WTC11 (cell line): ENCODE data around the gene TEX54. TPM values are rescaled to one million over a fixed set of nuclear protein-coding genes. Genes with fewer than 3 reads are reported as not detected.

ENCODE experiments used
- ATAC-seq: fragments of 200-7000 bp; cut with Tn5 transposase; 2 replicates; pipeline ENCODE4 v1.10.0; 2021; ENCODE audit warnings: mild to moderate bottlenecking, moderate library complexity
- CTCF ChIA-PET: fragments of 300-600 bp; sonication (Branson Sonifier 250); formaldehyde crosslinking; loops from one replicate; lab custom pipeline; 2021; ENCODE audit warnings: antibody characterized with exemption; lab: Charles Lee
- POLR2A ChIA-PET: fragments of 350-600 bp; sonication (Branson Sonifier 250); formaldehyde crosslinking; loops from one replicate; lab custom pipeline; 2021; ENCODE audit warnings: antibody characterized with exemption; lab: Charles Lee
- DNase-seq: peaks from one replicate; pipeline ENCODE4 v3.0.0; 2021; ENCODE audit warnings: low spot score
- H3K27ac Mint-ChIP-seq: 2 replicates; pipeline ENCODE4 v1.8.0; 2021; ENCODE audit warnings: mixed read lengths
- H3K27me3 Mint-ChIP-seq: 2 replicates; pipeline ENCODE4 v1.8.0; 2021; ENCODE audit warnings: low read depth, mild to moderate bottlenecking, moderate library complexity, mixed read lengths
- H3K36me3 Mint-ChIP-seq: 2 replicates; pipeline ENCODE4 v1.8.0; 2021; ENCODE audit warnings: mixed read lengths
- H3K4me1 Mint-ChIP-seq: 2 replicates; pipeline ENCODE4 v1.8.0; 2022; ENCODE audit warnings: mixed read lengths
- H3K4me3 Mint-ChIP-seq: 2 replicates; pipeline ENCODE4 v1.8.0; 2021; ENCODE audit warnings: mild to moderate bottlenecking, moderate library complexity, mixed read lengths
- H3K9me3 Mint-ChIP-seq: 2 replicates; pipeline ENCODE4 v1.8.0; 2021; ENCODE audit warnings: mixed read lengths
- ATF1 ChIP-seq: sonication (generic); formaldehyde crosslinking; IDR thresholded peaks from 2 replicates; pipeline ENCODE4 v1.8.1; 2023; ENCODE audit warnings: mild to moderate bottlenecking, moderate library complexity, missing genetic modification reagents
- EMX1 ChIP-seq: fragments of 250-450 bp; sonication (Bioruptor Pico); IDR thresholded peaks from 2 replicates; pipeline ENCODE4 v1.8.0; 2021; ENCODE audit warnings: mild to moderate bottlenecking
- IRF2 ChIP-seq: sonication (generic); formaldehyde crosslinking; IDR thresholded peaks from 2 replicates; pipeline ENCODE4 v1.8.0; 2022; ENCODE audit warnings: low read depth, missing genetic modification reagents, borderline replicate concordance
- KAT7 ChIP-seq: sonication (generic); formaldehyde crosslinking; IDR thresholded peaks from 2 replicates; pipeline ENCODE4 v1.8.1; 2023; ENCODE audit warnings: missing genetic modification reagents, mild to moderate bottlenecking, borderline replicate concordance
- PRRX2 ChIP-seq: fragments of 250-450 bp; sonication (Bioruptor Pico); IDR thresholded peaks from 2 replicates; pipeline ENCODE4 v1.8.0; 2021; ENCODE audit warnings: mild to moderate bottlenecking
- ZBTB21 ChIP-seq: sonication (generic); formaldehyde crosslinking; IDR thresholded peaks from 2 replicates; pipeline ENCODE4 v1.8.1; 2023; ENCODE audit warnings: mild to moderate bottlenecking, missing genetic modification reagents, borderline replicate concordance
- ZNF219 ChIP-seq: sonication (generic); formaldehyde crosslinking; IDR thresholded peaks from 2 replicates; pipeline ENCODE4 v1.8.0; 2023; ENCODE audit warnings: missing genetic modification reagents, mild to moderate bottlenecking, borderline replicate concordance
- ZNF423 ChIP-seq: fragments of 250-450 bp; sonication (Bioruptor Pico); IDR thresholded peaks from 2 replicates; pipeline ENCODE4 v2.1.2; 2022; ENCODE audit warnings: mild to moderate bottlenecking, moderate library complexity
- ZNF671 ChIP-seq: fragments of 250-450 bp; sonication (Bioruptor Pico); IDR thresholded peaks from 2 replicates; pipeline ENCODE4 v1.8.0; 2021; ENCODE audit warnings: mild to moderate bottlenecking
- total RNA-seq: library from RNA; stranded (reverse); gene quantifications from 3 replicates; pipeline ENCODE4 v1.2.3, GENCODE V29; 2021
- TF ChIP-seq, protein P1 (sequence below): fragments of 250-450 bp; sonication (Bioruptor Pico); IDR thresholded peaks from 2 replicates; pipeline ENCODE4 v1.9.0; 2021; ENCODE audit warnings: mild to moderate bottlenecking
- TF ChIP-seq, protein P2 (sequence below): sonication (generic); formaldehyde crosslinking; IDR thresholded peaks from 2 replicates; pipeline ENCODE4 v1.8.0; 2022; ENCODE audit warnings: mild to moderate bottlenecking, missing genetic modification reagents
- TF ChIP-seq, protein P3 (sequence below): sonication (generic); formaldehyde crosslinking; conservative IDR thresholded peaks from 2 replicates; pipeline ENCODE4 v1.8.1; 2023; ENCODE audit warnings: mild to moderate bottlenecking, low read depth, missing genetic modification reagents, moderate library complexity
- TF ChIP-seq, protein P4 (sequence below): sonication (generic); formaldehyde crosslinking; IDR thresholded peaks from 2 replicates; pipeline ENCODE4 v1.8.1; 2022; ENCODE audit warnings: missing genetic modification reagents, borderline replicate concordance
- TF ChIP-seq, protein P5 (sequence below): fragments of 250-450 bp; sonication (Bioruptor Pico); conservative IDR thresholded peaks from 2 replicates; pipeline ENCODE4 v1.9.0; 2021; ENCODE audit warnings: mild to moderate bottlenecking
- TF ChIP-seq, protein P6 (sequence below): fragments of 250-450 bp; sonication (Bioruptor Pico); IDR thresholded peaks from 2 replicates; pipeline ENCODE4 v1.9.0; 2021; ENCODE audit warnings: mild to moderate bottlenecking
- TF ChIP-seq, protein P7 (sequence below): sonication (generic); formaldehyde crosslinking; IDR thresholded peaks from 2 replicates; pipeline ENCODE4 v1.8.1; 2022; ENCODE audit warnings: low read depth, missing genetic modification reagents, borderline replicate concordance

Gene TEX54
- total RNA-seq, 1 experiment from 2014 or later = not detected

DNA sequence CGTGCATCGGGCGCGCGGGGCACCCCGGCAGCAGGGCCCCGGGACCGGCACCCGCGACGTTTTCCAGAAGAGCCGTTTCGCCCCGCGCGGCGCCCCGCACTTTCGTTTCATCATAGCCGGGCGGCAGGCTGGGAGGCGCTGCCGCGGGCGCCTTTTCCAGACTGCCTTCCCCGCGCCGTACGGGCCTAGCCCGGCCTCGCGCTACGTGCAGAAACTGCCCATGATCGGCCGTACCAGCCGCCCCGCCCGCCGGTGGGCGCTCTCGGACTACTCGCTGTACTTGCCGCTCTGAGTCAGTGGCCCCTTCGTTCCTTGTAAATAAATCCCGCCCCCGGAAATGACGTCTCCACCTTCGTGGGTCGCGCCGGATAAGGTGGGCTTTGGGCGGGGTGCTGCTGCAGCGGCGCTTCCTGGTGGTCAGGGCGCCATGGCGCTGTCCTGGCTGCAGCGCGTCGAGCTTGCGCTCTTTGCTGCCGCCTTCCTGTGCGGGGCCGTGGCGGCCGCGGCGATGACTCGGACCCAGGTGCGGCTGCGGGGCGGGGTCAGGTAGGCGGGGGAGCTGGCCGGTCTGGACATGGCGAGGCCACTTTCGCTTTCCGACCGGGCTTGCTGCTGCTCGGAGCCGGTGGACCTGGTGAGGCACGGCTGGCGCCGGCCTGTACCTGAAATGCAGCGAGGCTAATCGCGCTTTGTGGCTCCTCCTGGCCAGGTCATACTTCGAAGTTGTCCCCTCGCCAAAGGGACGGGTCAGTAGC is 45.5 kb downstream of the TEX54 start, which contains the start of gene TMEM179B (continued):
- TF ChIP-seq, protein P1, sequence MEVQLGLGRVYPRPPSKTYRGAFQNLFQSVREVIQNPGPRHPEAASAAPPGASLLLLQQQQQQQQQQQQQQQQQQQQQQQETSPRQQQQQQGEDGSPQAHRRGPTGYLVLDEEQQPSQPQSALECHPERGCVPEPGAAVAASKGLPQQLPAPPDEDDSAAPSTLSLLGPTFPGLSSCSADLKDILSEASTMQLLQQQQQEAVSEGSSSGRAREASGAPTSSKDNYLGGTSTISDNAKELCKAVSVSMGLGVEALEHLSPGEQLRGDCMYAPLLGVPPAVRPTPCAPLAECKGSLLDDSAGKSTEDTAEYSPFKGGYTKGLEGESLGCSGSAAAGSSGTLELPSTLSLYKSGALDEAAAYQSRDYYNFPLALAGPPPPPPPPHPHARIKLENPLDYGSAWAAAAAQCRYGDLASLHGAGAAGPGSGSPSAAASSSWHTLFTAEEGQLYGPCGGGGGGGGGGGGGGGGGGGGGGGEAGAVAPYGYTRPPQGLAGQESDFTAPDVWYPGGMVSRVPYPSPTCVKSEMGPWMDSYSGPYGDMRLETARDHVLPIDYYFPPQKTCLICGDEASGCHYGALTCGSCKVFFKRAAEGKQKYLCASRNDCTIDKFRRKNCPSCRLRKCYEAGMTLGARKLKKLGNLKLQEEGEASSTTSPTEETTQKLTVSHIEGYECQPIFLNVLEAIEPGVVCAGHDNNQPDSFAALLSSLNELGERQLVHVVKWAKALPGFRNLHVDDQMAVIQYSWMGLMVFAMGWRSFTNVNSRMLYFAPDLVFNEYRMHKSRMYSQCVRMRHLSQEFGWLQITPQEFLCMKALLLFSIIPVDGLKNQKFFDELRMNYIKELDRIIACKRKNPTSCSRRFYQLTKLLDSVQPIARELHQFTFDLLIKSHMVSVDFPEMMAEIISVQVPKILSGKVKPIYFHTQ = no peak
- TF ChIP-seq ZBTB21 (CRISPR knock-in tag) (peak; percentile 93; the same call in 1 of the 2 replicates), ATF1 (CRISPR knock-in tag) (peak; percentile 66; the same call in 1 of the 2 replicates)
- TF ChIP-seq, protein P2, sequence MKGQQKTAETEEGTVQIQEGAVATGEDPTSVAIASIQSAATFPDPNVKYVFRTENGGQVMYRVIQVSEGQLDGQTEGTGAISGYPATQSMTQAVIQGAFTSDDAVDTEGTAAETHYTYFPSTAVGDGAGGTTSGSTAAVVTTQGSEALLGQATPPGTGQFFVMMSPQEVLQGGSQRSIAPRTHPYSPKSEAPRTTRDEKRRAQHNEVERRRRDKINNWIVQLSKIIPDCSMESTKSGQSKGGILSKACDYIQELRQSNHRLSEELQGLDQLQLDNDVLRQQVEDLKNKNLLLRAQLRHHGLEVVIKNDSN (CRISPR knock-in tag) = peak; percentile 61; the same call in 1 of the 2 replicates

DNA sequence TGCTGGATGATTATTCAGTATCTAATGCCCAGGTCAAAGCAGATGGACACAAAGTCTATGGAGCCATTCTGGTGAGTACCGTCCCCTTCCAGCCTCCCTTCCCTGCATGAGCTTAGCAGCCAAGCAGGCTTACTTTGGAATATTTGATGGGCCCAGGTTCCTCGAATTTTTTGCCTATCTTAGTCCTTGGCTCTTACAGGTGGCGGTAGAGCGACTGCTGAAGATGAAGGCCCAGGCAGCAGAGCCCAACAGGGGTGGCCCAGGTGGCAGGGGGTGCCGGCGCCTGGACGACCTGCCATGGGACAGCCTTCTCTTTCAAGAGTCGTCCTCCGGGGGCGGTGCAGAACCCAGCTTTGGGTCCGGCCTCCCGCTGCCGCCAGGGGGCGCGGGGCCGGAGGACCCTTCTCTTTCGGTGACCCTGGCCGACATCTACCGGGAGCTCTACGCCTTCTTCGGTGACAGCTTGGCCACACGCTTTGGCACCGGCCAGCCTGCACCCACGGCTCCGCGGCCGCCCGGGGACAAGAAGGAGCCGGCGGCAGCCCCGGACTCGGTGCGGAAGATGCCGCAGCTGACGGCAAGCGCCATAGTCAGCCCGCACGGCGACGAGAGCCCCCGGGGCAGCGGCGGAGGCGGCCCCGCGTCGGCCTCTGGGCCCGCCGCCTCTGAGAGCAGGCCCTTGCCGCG is 46.2 kb downstream of the TEX54 start:
- no peaks in the 10 kb centered on the region for H3K9me3 Mint-ChIP-seq
- ATAC-seq (peak; percentile 61), DNase-seq (peak; percentile 93)
- CTCF ChIA-PET = interaction anchor here (0.6 to 4.6 kb wide), 60 partner anchors 10 to 392 kb away, joined by 3 to 121 read pairs (median 5); partner anchors contain the start of genes B3GAT3, BSCL2, C11orf98 and CSKMT
- H3K27me3 Mint-ChIP-seq = no peaks in the 10 kb centered on the region; the same call in 1 of the 2 replicates
- POLR2A ChIA-PET = interaction anchor here (0.7 to 3.4 kb wide), 19 partner anchors 15 to 122 kb away, joined by 3 to 25 read pairs (median 5); partner anchors contain the start of genes C11orf98, CSKMT, GNG3 and HNRNPUL2
- peaks cover 29% of the 10 kb centered on the region for H3K4me1 Mint-ChIP-seq
- peak overlapping the region; percentile 64 for H3K4me3 Mint-ChIP-seq
- peaks cover 39% of the 10 kb centered on the region for H3K36me3 Mint-ChIP-seq
- H3K27ac Mint-ChIP-seq = peak overlapping the region; percentile 71
- TF ChIP-seq ATF1 (CRISPR knock-in tag) (no peak; the same call in 1 of the 2 replicates), ZNF219 (no peak), ZNF671 (CRISPR knock-in tag) (no peak), EMX1 (no peak), IRF2 (CRISPR knock-in tag) (no peak), PRRX2 (CRISPR knock-in tag) (0 out of 2 replicates have a peak, but pooled peaks have one; percentile 64), ZNF423 (no peak), KAT7 (peak; percentile 53; the same call in 1 of the 2 replicates)
- TF ChIP-seq, protein P3, sequence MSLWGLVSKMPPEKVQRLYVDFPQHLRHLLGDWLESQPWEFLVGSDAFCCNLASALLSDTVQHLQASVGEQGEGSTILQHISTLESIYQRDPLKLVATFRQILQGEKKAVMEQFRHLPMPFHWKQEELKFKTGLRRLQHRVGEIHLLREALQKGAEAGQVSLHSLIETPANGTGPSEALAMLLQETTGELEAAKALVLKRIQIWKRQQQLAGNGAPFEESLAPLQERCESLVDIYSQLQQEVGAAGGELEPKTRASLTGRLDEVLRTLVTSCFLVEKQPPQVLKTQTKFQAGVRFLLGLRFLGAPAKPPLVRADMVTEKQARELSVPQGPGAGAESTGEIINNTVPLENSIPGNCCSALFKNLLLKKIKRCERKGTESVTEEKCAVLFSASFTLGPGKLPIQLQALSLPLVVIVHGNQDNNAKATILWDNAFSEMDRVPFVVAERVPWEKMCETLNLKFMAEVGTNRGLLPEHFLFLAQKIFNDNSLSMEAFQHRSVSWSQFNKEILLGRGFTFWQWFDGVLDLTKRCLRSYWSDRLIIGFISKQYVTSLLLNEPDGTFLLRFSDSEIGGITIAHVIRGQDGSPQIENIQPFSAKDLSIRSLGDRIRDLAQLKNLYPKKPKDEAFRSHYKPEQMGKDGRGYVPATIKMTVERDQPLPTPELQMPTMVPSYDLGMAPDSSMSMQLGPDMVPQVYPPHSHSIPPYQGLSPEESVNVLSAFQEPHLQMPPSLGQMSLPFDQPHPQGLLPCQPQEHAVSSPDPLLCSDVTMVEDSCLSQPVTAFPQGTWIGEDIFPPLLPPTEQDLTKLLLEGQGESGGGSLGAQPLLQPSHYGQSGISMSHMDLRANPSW (CRISPR knock-in tag) = no peak
- TF ChIP-seq, protein P4, sequence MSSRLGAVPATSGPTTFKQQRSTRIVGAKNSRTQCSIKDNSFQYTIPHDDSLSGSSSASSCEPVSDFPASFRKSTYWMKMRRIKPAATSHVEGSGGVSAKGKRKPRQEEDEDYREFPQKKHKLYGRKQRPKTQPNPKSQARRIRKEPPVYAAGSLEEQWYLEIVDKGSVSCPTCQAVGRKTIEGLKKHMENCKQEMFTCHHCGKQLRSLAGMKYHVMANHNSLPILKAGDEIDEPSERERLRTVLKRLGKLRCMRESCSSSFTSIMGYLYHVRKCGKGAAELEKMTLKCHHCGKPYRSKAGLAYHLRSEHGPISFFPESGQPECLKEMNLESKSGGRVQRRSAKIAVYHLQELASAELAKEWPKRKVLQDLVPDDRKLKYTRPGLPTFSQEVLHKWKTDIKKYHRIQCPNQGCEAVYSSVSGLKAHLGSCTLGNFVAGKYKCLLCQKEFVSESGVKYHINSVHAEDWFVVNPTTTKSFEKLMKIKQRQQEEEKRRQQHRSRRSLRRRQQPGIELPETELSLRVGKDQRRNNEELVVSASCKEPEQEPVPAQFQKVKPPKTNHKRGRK (CRISPR knock-in tag) = no peak
- TF ChIP-seq, protein P5, sequence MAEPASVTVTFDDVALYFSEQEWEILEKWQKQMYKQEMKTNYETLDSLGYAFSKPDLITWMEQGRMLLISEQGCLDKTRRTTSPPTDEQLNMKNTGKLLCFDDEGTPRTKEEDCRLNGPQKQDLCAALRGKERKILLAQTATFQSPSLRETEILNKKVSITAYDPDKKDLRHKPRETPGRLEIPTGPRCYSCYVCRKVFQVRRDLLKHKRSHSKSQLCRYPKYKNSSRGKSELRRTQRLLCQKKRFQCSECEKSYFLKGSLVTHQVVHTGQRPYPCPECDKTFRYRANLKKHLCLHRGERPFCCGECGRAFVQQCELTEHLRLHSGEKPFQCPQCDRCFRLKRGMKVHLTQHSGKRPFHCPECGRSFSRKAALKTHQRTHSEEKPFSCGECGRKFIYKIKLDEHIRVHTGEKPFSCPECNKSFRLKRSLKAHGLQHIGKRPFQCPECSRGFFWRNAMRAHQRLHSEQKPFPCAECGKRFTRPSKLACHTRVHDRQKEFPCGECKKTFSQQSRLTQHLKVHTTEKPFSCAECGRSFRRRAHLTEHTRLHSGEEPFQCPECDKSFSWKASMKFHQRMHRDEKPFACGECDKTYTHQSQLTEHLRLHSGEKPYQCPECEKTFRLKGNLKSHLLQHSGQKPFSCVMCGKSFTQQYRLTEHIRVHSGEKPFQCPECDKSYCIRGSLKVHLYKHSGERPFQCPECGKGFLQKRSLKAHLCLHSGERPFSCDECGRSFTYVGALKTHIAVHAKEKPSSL = no peak
- TF ChIP-seq, protein P6, sequence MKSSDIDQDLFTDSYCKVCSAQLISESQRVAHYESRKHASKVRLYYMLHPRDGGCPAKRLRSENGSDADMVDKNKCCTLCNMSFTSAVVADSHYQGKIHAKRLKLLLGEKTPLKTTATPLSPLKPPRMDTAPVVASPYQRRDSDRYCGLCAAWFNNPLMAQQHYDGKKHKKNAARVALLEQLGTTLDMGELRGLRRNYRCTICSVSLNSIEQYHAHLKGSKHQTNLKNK (CRISPR knock-in tag) = no peak
- TF ChIP-seq, protein P7, sequence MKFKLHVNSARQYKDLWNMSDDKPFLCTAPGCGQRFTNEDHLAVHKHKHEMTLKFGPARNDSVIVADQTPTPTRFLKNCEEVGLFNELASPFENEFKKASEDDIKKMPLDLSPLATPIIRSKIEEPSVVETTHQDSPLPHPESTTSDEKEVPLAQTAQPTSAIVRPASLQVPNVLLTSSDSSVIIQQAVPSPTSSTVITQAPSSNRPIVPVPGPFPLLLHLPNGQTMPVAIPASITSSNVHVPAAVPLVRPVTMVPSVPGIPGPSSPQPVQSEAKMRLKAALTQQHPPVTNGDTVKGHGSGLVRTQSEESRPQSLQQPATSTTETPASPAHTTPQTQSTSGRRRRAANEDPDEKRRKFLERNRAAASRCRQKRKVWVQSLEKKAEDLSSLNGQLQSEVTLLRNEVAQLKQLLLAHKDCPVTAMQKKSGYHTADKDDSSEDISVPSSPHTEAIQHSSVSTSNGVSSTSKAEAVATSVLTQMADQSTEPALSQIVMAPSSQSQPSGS = no peak
